Gastroesophageal sphincter (tissue), 4 donors: ENCODE results near the gene IL36A. TPM values are rescaled to one million over a fixed set of nuclear protein-coding genes. Genes with fewer than 3 reads are reported as not detected.

Experiments used
- ATAC-seq: fragments of 150-250 bp; one replicate; pipeline ENCODE4 v1.9.1; 2016; ENCODE audit warnings: mild to moderate bottlenecking, moderate library complexity
- H3K27ac ChIP-seq, 4 donors: fragments of 200-600 bp; sonication (generic) in 3 of 4; 1 replicate in 3 of 4; 2 replicates in 1 of 4; pipeline ENCODE4 v1.5.1; 2016 to 2019
- H3K27me3 ChIP-seq: fragments of 200-600 bp; sonication (generic); one replicate; pipeline ENCODE4 v1.5.1; 2019
- H3K36me3 ChIP-seq, 2 donors: fragments of 200-600 bp; sonication (generic); one replicate each; pipeline ENCODE4 v1.5.1; 2019; ENCODE audit warnings: control low read depth in 1 of 2
- H3K4me1 ChIP-seq, 3 donors: fragments of 200-600 bp; sonication (generic); 1 replicate in 2 of 3; 2 replicates in 1 of 3; pipeline ENCODE4 v1.5.1; 2016 to 2019; ENCODE audit warnings: control low read depth in 2 of 3
- H3K4me3 ChIP-seq, 2 donors: fragments of 200-600 bp; sonication (generic); one replicate each; pipeline ENCODE4 v1.5.1; 2019; ENCODE audit warnings: mild to moderate bottlenecking in 1 of 2, moderate library complexity in 1 of 2
- H3K9me3 ChIP-seq, 3 donors: fragments of 200-600 bp; sonication (generic); one replicate each; pipeline ENCODE4 v1.5.1; 2017 to 2019; ENCODE audit warnings: control low read depth in 2 of 3
- EP300 ChIP-seq: sonication (generic); formaldehyde crosslinking; IDR thresholded peaks from one replicate; pipeline ENCODE4 v1.6.1; 2017; ENCODE audit warnings: antibody characterized with exemption, mild to moderate bottlenecking
- POLR2A ChIP-seq, 2 donors: fragments of 450-650 bp; IDR thresholded peaks; one replicate each; pipeline ENCODE4 v1.6.1; 2017; ENCODE audit warnings: antibody characterized with exemption in 2 of 2, mild to moderate bottlenecking in 2 of 2, moderate library complexity in 1 of 2
- POLR2AphosphoS5 ChIP-seq: sonication (generic); formaldehyde crosslinking; IDR thresholded peaks from one replicate; pipeline ENCODE4 v1.6.1; 2017; ENCODE audit warnings: antibody characterized with exemption
- WGBS, 2 donors: methylation state at CpG; one replicate each; pipeline ENCODE4 v1.1.5; 2018; ENCODE audit warnings: low coverage in 1 of 2; 5-methylcytosine and 5-hydroxymethylcytosine counted together
- total RNA-seq, 4 donors: library from RNA; depleted of rRNA; stranded (reverse); fragments of >200 nt; gene quantifications; one replicate each; pipeline ENCODE4 v1.1.0, GENCODE V29; 2016
- TF ChIP-seq, protein P1 (sequence below), 4 experiments: fragments of 200-600 bp in 2 of 4; fragments of 450-650 bp in 2 of 4; sonication (generic) in 1 of 4; IDR thresholded peaks; one replicate each; pipeline ENCODE4 v1.5.1; 2017 to 2019; ENCODE audit warnings: antibody characterized with exemption in 4 of 4, mild to moderate bottlenecking in 2 of 4, moderate library complexity in 2 of 4

The IL36A gene
- total RNA-seq, 4 donors from 2014 or later = 1.2 to 9.1 TPM; not detected in 2

DNA sequence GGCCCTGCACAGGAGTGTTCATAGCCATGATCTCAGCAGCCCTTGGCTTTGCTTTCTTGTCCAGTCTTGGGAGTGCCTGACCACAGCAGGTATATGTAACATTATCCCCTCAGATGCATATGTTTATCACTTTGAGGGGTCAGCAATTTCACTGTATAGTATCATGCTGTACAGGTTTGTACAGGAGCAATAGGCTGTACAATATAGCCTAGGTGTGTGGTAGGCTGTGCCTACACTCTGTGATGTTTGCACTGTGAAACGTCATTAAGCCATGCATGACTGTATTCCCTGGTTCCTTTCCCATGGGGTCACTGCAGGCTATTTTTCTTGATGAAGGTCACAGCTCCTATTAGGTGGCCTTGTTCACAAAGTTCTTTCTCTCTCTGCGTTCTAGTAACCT is 32.1 kb upstream of the IL36A start:
- no peak overlapping the region for H3K4me3 ChIP-seq
- no peak overlapping the region for H3K27ac ChIP-seq
- peaks cover 8% of the 10 kb centered on the region for H3K27me3 ChIP-seq
- H3K36me3 ChIP-seq = no peaks in the 10 kb centered on the region
- TF ChIP-seq POLR2A (IDR thresholded peaks at IDR 0.05) = no peak
- no peak for ATAC-seq
- no peaks in the 10 kb centered on the region for H3K9me3 ChIP-seq
- H3K4me1 ChIP-seq = no peaks in the 10 kb centered on the region
- WGBS, 2 donors = 34 to 50% methylated on average over 2 of the region's 2 CpGs

- 77 to 83% methylated on average over 6 of the region's 7 CpGs for WGBS, 2 donors
- Histone ChIP-seq H3K4me3 (no peak within 1 kb of the TSS), H3K27ac (no peak within 1 kb of the TSS), H3K27me3 (peaks cover 8% of the 10 kb centered on the region), H3K4me1 (no peaks in the 10 kb centered on the region), H3K9me3 (no peaks in the 10 kb centered on the region), H3K36me3 (no peaks in the 10 kb centered on the region)
- no peak for TF ChIP-seq POLR2AphosphoS5
- TF ChIP-seq, protein P1, sequence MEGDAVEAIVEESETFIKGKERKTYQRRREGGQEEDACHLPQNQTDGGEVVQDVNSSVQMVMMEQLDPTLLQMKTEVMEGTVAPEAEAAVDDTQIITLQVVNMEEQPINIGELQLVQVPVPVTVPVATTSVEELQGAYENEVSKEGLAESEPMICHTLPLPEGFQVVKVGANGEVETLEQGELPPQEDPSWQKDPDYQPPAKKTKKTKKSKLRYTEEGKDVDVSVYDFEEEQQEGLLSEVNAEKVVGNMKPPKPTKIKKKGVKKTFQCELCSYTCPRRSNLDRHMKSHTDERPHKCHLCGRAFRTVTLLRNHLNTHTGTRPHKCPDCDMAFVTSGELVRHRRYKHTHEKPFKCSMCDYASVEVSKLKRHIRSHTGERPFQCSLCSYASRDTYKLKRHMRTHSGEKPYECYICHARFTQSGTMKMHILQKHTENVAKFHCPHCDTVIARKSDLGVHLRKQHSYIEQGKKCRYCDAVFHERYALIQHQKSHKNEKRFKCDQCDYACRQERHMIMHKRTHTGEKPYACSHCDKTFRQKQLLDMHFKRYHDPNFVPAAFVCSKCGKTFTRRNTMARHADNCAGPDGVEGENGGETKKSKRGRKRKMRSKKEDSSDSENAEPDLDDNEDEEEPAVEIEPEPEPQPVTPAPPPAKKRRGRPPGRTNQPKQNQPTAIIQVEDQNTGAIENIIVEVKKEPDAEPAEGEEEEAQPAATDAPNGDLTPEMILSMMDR (IDR thresholded peaks at IDR 0.05) = no peak
- no peak for TF ChIP-seq POLR2A (IDR thresholded peaks at IDR 0.05)
- TF ChIP-seq EP300 = no peak
- ATAC-seq = no peak
Measured at GRCh38 chr2:112977559-112978056, 27.7 kb upstream of the IL36A start, which contains the start of gene IL36G. TSS of gene IL36G (plus strand) at chr2:112978006. CDS start at chr2:112978639, 633 bp downstream.

GRCh38 chr2:112979731-112980130 is 25.5 kb upstream of the IL36A start:
- WGBS, 2 donors = 67% methylated on average over 1 of the region's 1 CpG; no CpG with 5 or more reads in 1 of the 2 donors
- Histone ChIP-seq H3K27me3 (peaks cover 8% of the 10 kb centered on the region), H3K27ac (no peak overlapping the region), H3K4me1 (no peaks in the 10 kb centered on the region), H3K4me3 (no peak overlapping the region), H3K36me3 (no peaks in the 10 kb centered on the region), H3K9me3 (no peaks in the 10 kb centered on the region)
- ATAC-seq = no peak
- TF ChIP-seq, protein P1 (IDR thresholded peaks at IDR 0.05) = no peak
- TF ChIP-seq EP300 = no peak
- no peak for TF ChIP-seq POLR2A (IDR thresholded peaks at IDR 0.05)
- no peak for TF ChIP-seq POLR2AphosphoS5

GRCh38 chr2:112980537-112980936 is 24.7 kb upstream of the IL36A start:
- Histone ChIP-seq H3K4me1 (no peaks in the 10 kb centered on the region), H3K9me3 (no peaks in the 10 kb centered on the region), H3K36me3 (no peaks in the 10 kb centered on the region), H3K27ac (no peak overlapping the region), H3K4me3 (no peak overlapping the region), H3K27me3 (peaks cover 8% of the 10 kb centered on the region)
- ATAC-seq = no peak
- no peak for TF ChIP-seq POLR2A (IDR thresholded peaks at IDR 0.05)
- TF ChIP-seq, protein P1 (IDR thresholded peaks at IDR 0.05) = no peak
- WGBS, 2 donors = 38 to 80% methylated on average over 1 of the region's 1 CpG

DNA sequence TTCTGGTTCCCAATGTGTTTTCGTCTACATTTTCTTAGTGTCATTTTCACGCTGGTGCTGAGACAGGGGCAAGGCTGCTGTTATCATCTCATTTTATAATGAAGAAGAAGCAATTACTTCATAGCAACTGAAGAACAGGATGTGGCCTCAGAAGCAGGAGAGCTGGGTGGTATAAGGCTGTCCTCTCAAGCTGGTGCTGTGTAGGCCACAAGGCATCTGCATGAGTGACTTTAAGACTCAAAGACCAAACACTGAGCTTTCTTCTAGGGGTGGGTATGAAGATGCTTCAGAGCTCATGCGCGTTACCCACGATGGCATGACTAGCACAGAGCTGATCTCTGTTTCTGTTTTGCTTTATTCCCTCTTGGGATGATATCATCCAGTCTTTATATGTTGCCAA is 20.2 kb upstream of the IL36A start:
- no peaks in the 10 kb centered on the region for H3K27me3 ChIP-seq
- peaks cover 0 to 14% (median 0%) of the 10 kb centered on the region in 3 donors for H3K9me3 ChIP-seq
- H3K27ac ChIP-seq = no peak overlapping the region
- no peak overlapping the region for H3K4me3 ChIP-seq
- ATAC-seq = no peak
- no peaks in the 10 kb centered on the region for H3K4me1 ChIP-seq
- TF ChIP-seq POLR2A (IDR thresholded peaks at IDR 0.05) = no peak
- no peak for TF ChIP-seq EP300
- no peak for TF ChIP-seq POLR2AphosphoS5
- TF ChIP-seq, protein P1 (IDR thresholded peaks at IDR 0.05) = no peak
- H3K36me3 ChIP-seq = no peaks in the 10 kb centered on the region
- 81 to 96% methylated on average over 5 of the region's 5 CpGs for WGBS, 2 donors
